HFF-Myc (cell line): ENCODE data around the gene NFKB1.
"Not testable (repeated sequence)": the region's sequence is repeated elsewhere in the genome, so short reads cannot be mapped to it uniquely, and the experiment has no call there.

Source experiments
- DNase-seq: peaks from one replicate; pipeline ENCODE4 v3.0.0-alpha.2; 2011; ENCODE audit warnings: low read depth; ENCODE audit errors: extremely low read depth
- H3K4me3 ChIP-seq: replicated peaks from 2 replicates; pipeline ENCODE4 v1.5.1; 2011; ENCODE audit warnings: low read depth, mild to moderate bottlenecking, control low read depth, low read length
- TF ChIP-seq, protein P1 (sequence below): IDR thresholded peaks from 2 replicates; pipeline ENCODE4 v1.5.1; 2012; ENCODE audit warnings: mild to moderate bottlenecking, low read depth, low read length, control low read depth; ENCODE audit errors: missing control alignments

The NFKB1 gene

DNA sequence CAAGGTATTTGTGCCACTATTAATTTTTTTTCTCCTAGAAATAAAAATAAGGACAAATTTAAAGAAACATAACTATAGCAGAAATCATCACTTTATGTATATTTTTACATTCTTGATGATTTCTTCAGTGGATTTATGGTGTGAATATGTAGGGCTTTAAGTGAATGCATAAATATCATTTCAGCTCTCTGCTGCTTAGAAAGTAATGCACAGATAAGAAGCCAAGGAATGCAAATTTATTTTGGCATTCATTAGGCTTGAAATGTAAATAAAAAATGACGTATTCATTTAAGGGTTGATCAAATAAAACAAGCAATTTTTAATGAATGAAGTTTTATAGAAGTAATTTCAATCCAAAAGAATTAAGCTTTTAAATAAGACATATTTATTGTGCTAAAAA is 66.3 kb downstream of the NFKB1 start:
- TF ChIP-seq, protein P1, sequence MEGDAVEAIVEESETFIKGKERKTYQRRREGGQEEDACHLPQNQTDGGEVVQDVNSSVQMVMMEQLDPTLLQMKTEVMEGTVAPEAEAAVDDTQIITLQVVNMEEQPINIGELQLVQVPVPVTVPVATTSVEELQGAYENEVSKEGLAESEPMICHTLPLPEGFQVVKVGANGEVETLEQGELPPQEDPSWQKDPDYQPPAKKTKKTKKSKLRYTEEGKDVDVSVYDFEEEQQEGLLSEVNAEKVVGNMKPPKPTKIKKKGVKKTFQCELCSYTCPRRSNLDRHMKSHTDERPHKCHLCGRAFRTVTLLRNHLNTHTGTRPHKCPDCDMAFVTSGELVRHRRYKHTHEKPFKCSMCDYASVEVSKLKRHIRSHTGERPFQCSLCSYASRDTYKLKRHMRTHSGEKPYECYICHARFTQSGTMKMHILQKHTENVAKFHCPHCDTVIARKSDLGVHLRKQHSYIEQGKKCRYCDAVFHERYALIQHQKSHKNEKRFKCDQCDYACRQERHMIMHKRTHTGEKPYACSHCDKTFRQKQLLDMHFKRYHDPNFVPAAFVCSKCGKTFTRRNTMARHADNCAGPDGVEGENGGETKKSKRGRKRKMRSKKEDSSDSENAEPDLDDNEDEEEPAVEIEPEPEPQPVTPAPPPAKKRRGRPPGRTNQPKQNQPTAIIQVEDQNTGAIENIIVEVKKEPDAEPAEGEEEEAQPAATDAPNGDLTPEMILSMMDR: no peak
- H3K4me3 ChIP-seq: no peak overlapping the region

DNA sequence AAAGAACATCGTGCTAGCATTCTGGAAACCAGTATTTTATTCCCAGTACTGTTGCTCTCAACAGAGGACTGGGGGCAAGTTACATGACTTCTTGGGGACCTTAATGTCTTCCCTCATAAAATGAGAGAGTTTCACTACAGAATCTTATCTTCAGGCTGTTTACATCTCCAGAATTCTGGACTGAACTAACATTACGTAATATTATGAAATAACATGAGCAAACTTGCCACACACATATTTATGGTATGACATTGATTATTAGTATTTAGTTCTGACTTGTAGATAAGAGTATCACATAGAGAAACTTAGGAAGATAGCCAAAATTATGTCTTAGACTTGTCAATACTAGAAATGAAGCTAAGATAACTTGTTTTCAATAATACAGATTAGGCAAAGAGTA is 68.0 kb downstream of the NFKB1 start:
- H3K4me3 ChIP-seq: no peak overlapping the region
- DNase-seq: no peak
- TF ChIP-seq, protein P1: no peak

More for the DNA sequence above, 66.3 kb downstream of the NFKB1 start:
- DNase-seq: no peak

DNA sequence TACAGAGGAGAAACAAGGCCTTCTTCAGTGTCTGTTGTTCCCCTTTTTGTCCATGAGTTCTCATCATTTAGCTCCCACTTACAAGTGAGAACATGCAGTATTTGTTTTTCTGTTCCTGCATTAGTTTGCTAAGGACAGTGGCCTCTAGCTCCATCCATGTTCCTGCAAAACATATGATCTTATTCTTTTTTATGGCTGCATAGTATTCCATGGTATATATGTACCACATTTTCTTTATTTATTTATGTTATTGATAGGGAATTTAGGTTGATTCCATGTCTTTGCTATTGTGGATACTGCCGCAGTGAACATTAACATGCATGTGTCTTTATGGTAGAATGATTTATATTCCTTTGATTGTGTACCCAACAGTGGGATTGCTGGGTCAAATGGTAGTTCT is 69.1 kb downstream of the NFKB1 start:
- DNase-seq, H3K4me3 ChIP-seq: not testable (repeated sequence)

DNA sequence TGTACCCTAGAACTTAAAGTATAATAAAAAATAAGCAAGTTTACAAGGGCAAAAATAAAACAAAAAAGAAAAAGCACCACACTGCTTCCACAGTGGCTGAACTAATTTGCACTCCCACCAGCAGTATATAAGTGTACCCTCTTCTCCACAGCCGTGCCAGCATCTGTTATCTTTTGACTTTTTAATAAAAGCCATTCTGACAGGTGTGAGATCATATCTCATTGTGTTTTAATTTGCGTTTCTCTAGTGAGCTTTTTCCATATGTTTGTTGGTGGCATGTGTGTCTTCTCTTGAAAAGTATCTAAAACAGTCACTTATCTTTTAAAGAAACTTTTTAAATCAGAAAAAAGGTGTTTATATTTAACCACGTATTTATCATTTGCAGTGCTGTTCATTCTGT is 71.3 kb downstream of the NFKB1 start:
- H3K4me3 ChIP-seq: no peak overlapping the region
- TF ChIP-seq, protein P1: no peak
- no peak for DNase-seq

DNA sequence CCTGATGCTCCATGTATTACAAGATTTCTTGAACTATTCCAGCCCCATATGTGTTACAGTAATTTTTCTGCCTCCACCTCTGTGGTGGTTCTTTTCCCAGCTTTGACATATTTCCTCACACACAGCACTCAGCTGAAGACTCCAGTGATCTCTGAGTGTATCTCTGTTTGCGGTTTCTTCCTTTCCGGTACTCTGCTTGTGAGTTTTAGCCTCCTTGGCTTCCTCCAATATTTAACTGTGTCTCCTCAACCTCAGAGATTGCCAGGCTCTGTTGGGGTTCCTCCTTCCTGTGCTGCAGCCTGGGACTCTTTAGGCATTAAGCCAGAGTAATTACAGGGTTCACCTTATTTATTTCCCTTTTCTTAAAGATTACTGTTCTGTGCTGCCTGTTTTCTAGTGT is 73.2 kb downstream of the NFKB1 start:
- DNase-seq: no peak
- TF ChIP-seq, protein P1: no peak
- no peak overlapping the region for H3K4me3 ChIP-seq

DNA sequence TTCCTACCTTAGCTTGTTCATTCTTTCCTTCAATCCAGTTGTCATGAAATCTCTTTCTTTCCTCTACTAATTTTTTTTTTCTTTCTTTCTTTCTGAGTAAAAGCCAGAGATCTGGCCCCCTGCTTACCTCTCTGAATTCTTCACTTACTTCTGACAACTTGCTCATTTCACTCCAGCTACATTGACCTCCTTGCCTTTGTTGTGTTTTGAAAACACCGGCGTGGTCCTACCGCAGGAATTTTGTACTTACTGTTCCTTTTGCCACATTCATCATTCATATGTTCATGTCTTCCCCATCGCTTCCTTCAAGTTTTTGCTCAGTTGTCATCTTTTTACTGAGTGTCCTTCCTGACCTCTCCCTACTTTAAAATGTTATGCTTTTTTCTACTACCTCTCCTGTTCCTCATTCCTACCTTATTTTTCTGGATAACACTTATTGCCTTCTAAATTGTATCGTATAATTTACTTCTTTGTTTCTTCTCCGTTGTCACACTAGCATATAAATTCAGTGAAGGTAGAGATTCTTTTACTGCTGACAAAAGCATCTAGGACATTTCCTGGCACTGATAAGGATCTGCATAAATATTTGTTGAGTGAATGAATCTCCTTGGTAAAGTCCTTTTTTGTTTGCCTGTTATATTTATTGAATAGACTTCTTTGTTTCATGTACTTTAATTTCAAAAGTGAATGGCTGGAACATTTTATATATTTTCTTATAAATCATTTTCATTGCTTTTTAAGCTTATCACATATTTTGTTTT is 74.4 kb downstream of the NFKB1 start:
- no peak overlapping the region for H3K4me3 ChIP-seq
- no peak for DNase-seq
- TF ChIP-seq, protein P1: no peak

DNA sequence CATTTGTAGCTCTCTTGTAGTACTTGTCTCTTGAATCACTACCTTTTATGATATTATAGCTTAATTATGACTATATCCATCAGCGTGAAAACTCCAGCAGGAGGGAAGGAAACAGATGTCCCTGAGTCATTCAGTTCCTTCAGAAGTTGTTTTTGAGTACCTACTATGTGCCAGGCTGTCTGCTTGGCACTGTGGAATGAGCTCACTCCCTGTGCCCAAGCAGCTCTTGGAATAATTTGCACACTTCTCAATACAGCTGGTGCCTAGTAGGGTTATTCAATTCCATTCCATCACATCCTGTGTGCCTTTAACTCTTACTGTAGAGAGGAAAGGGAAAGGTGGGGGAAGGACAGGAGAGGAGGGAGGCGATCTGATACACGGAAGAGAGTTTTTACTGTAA is 77.1 kb downstream of the NFKB1 start:
- H3K4me3 ChIP-seq: no peak overlapping the region
- TF ChIP-seq, protein P1: no peak
- DNase-seq: no peak
